HEK293T (cell line): ENCODE data around the gene HASPIN.

Source experiments
- BHLHE40 ChIP-seq: fragments of 450-650 bp; IDR thresholded peaks from 2 replicates; pipeline ENCODE4 v1.6.1; 2016; ENCODE audit warnings: mild to moderate bottlenecking, moderate library complexity, borderline replicate concordance
- FOXK2 ChIP-seq: fragments of 450-650 bp; IDR thresholded peaks from 2 replicates; pipeline ENCODE4 v1.6.1; 2016; ENCODE audit warnings: mild to moderate bottlenecking
- FOXM1 ChIP-seq: fragments of 450-650 bp; IDR thresholded peaks from 2 replicates; pipeline ENCODE4 v1.6.1; 2017; ENCODE audit warnings: mild to moderate bottlenecking, borderline replicate concordance
- HDGF ChIP-seq: fragments of 450-650 bp; IDR thresholded peaks from 2 replicates; pipeline ENCODE4 v1.6.1; 2017; ENCODE audit warnings: antibody characterized with exemption, borderline replicate concordance
- PKNOX1 ChIP-seq: fragments of 450-650 bp; IDR thresholded peaks from 2 replicates; pipeline ENCODE4 v1.6.1; 2016
- SP1 ChIP-seq: fragments of 450-650 bp; IDR thresholded peaks from 2 replicates; pipeline ENCODE4 v1.6.1; 2017
- TARDBP ChIP-seq: fragments of 450-650 bp; IDR thresholded peaks from 2 replicates; pipeline ENCODE4 v1.6.1; 2016

DNA sequence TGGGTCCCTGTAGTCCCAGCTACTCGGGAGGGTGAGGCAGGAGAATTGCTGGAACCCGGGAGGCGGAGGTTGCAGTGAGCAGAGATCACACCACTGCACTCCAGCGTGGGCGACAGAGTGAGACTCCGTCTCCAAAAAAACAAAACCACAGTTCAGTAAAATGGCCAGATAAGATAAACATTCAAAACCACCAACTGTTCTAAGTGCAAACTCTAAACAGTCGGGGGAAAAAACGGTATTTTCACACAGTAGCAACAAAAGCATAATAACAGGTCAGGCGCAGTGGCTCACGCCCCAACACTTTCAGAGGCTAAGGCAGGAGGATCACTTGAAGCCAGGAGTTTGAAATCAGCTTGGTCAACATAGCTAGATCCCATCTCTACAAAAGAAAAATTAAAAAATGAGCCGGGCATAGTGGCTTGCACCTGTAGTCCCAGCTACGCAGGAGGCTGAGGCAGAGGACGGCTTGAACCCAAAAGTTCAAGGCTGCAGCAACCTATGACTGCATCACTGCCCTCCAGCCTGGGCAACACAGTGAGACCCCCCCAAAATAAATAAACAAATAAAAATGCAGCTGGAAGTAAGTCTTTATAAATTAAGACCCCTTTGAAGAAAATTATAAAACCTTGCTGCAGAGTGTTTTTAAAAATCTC lies 10.8 kb upstream of the HASPIN start:
- no peak for TF ChIP-seq FOXM1
- TF ChIP-seq FOXK2: no peak
- no peak for TF ChIP-seq BHLHE40
- no peak for TF ChIP-seq SP1
- no peak for TF ChIP-seq HDGF
- no peak for TF ChIP-seq PKNOX1
- no peak for TF ChIP-seq TARDBP
